ENCODE data around the gene SDK1.

DNA sequence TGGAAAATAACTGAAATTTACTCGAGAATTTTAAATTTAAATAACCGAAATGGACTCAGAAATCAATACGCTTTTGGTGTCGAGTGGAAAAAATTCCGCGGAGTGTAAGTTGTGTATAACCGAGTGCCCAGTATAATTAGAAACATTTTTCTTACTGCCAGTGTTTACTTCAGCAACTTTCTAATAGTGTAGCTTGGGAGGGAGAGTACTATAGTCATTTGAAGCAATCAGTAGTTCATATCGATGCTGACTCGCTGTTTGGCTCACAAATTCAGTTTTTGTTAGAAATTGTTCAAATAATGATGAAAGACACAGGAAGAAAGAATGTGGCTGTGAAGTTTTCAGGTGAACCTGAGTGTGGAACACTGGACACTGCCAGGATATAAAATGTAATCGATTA lies 722.5 kb downstream of the SDK1 start:
- TF ChIP-seq EZH2 (IDR thresholded peaks at IDR 0.05; ENCODE audit: insufficient read depth, poor library complexity, severe bottlenecking) (no peak), EZH2phosphoT487 (IDR thresholded peaks at IDR 0.05; ENCODE audit: insufficient read depth, low read depth) (no peak)

Measured in GM23248 (cell line).